ENCODE measurements around the gene TRPV2. TPM values are rescaled to one million over a fixed set of nuclear protein-coding genes. Genes with fewer than 3 reads are reported as not detected.

Gene TRPV2
- total and polyA plus RNA-seq, 3 donors from 2014 or later: 7.1 to 7.7 (median 7.6) TPM

DNA sequence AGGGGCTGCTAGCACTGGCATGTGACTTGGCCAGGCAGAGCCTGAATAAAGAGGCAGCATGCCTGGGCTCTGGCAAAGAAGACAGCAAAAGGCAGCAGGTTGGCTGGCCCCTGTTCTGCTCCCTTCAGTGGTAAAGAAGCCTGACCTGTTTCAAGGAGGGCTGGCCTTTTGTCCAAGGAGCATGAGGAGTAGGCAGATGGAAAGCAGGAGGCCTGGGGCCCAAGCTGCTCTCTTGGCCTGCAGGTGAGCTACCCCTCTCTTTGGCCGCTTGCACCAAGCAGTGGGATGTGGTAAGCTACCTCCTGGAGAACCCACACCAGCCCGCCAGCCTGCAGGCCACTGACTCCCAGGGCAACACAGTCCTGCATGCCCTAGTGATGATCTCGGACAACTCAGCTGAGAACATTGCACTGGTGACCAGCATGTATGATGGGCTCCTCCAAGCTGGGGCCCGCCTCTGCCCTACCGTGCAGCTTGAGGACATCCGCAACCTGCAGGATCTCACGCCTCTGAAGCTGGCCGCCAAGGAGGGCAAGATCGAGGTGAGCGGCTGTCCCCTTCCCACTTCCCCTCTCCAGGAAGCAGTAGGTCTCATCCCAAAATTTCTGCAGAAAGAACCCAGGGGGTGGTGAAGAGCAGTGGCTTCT lies 8.0 kb downstream of the TRPV2 start:
- no peak overlapping the region for H3K4me3 ChIP-seq
- no peaks in the 10 kb centered on the region for H3K4me1 ChIP-seq
- 89 to 90% methylated on average over 6 to 10 of the region's 10 CpGs for WGBS, 2 donors
- H3K27me3 ChIP-seq: no peaks in the 10 kb centered on the region
- no peak overlapping the region for H3K27ac ChIP-seq
- H3K36me3 ChIP-seq (ENCODE audit: low read depth, missing control alignments): no peaks in the 10 kb centered on the region
- no peak for DNase-seq
- intact Hi-C loops (cut with DNase I; ENCODE audit: low total_unique reads): no loop called here
- no peaks in the 10 kb centered on the region for H3K9me3 ChIP-seq
- TF ChIP-seq, protein P1, sequence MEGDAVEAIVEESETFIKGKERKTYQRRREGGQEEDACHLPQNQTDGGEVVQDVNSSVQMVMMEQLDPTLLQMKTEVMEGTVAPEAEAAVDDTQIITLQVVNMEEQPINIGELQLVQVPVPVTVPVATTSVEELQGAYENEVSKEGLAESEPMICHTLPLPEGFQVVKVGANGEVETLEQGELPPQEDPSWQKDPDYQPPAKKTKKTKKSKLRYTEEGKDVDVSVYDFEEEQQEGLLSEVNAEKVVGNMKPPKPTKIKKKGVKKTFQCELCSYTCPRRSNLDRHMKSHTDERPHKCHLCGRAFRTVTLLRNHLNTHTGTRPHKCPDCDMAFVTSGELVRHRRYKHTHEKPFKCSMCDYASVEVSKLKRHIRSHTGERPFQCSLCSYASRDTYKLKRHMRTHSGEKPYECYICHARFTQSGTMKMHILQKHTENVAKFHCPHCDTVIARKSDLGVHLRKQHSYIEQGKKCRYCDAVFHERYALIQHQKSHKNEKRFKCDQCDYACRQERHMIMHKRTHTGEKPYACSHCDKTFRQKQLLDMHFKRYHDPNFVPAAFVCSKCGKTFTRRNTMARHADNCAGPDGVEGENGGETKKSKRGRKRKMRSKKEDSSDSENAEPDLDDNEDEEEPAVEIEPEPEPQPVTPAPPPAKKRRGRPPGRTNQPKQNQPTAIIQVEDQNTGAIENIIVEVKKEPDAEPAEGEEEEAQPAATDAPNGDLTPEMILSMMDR (IDR thresholded peaks at IDR 0.05): no peak
- TF ChIP-seq POLR2A (IDR thresholded peaks at IDR 0.05): no peak

DNA sequence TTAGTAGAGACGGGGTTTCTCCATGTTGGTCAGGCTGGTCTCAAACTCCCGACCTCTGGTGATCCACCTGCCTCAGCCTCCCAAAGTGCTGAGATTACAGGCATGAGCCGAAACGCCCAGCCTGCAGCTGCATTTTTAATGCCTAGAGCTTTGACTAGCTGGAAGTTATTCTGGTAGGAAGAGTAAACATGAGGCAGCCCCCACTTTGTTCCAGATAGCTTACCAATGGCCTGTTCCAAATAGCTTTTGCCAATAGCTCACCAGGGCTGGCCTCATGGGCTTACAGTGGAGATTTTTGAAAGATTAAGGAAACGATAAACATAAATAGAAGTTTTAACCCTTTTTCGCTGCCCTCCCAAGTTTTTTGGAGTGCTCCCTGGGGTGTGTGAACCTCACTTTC lies 9.8 kb downstream of the TRPV2 start:
- WGBS, 2 donors: 79 to 85% methylated on average over 6 of the region's 6 CpGs
- H3K9me3 ChIP-seq: no peaks in the 10 kb centered on the region
- TF ChIP-seq POLR2A (IDR thresholded peaks at IDR 0.05): no peak
- TF ChIP-seq, protein P1 (IDR thresholded peaks at IDR 0.05): no peak
- intact Hi-C loops (cut with DNase I; ENCODE audit: low total_unique reads): no loop called here
- no peaks in the 10 kb centered on the region for H3K27me3 ChIP-seq
- DNase-seq: no peak
- no peak overlapping the region for H3K4me3 ChIP-seq
- H3K27ac ChIP-seq: no peak overlapping the region
- no peaks in the 10 kb centered on the region for H3K4me1 ChIP-seq
- H3K36me3 ChIP-seq (ENCODE audit: low read depth, missing control alignments): no peaks in the 10 kb centered on the region

DNA sequence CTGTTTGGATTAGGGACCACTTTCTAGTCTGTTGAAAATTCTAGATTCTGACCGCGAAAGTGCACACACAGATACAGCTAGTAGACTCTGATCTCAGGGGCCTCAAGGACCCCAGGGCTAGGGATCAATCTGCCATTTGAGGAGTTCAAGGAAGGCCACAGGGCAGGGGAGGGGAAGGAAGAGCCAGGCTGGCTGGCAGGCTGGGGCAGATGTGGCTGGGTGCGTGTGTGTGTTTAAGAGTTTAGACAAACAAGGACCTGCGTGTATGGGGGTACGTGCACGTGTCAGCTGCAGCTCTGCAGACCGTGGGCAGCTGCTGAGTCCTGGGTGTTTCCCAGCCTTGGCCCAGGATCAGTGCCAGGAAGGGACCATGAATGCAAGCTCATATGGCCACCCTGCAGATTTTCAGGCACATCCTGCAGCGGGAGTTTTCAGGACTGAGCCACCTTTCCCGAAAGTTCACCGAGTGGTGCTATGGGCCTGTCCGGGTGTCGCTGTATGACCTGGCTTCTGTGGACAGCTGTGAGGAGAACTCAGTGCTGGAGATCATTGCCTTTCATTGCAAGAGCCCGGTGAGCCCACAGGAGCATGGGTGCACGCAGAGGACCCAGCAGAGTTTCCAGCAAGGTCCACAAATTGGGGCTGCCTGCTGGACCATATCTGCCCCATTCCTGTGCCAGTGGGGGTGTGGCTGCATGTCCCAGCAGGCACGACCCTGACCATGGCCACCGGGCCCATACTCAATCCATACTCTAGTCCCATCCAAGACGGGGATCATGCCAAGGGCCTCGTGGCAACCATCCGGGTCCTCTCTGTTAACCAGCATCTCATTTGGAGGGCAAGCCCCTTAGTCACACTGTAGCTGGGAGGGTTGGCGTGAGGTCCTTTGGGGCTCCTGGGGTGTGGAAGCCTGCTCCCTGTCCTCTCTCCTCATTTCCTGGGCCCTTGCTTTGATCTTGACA lies 10.6 kb downstream of the TRPV2 start:
- Histone ChIP-seq H3K4me1 (no peaks in the 10 kb centered on the region), H3K36me3 (ENCODE audit: low read depth, missing control alignments) (no peaks in the 10 kb centered on the region), H3K4me3 (no peak overlapping the region), H3K9me3 (no peaks in the 10 kb centered on the region), H3K27me3 (no peaks in the 10 kb centered on the region), H3K27ac (no peak overlapping the region)
- no peak for DNase-seq
- intact Hi-C loops (cut with DNase I; ENCODE audit: low total_unique reads): no loop called here
- TF ChIP-seq POLR2A (IDR thresholded peaks at IDR 0.05): no peak
- TF ChIP-seq, protein P1 (IDR thresholded peaks at IDR 0.05): no peak
- 85 to 87% methylated on average over 18 to 19 of the region's 20 CpGs for WGBS, 2 donors

DNA sequence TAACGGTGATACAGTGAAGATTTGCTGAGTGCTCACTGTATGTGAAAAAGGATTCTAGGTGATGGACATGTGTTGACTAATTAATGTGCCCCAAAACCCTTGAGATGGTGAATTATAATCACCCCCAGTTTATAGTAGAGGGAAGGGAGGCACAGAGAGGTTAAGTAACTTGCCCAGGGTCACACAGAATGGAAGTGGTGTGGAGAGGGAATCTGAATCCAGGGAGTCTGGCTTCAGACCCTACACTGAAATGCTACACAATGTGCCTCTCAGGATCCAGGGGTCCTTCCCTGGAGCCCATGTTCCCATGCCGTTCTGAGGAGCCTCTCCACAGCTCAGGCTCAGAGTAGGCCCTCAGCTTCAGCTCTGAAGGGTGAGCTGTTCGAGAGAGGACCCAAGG lies 11.6 kb downstream of the TRPV2 start:
- no peak overlapping the region for H3K27ac ChIP-seq
- no peaks in the 10 kb centered on the region for H3K36me3 ChIP-seq (ENCODE audit: low read depth, missing control alignments)
- no peaks in the 10 kb centered on the region for H3K4me1 ChIP-seq
- no peak for TF ChIP-seq POLR2A (IDR thresholded peaks at IDR 0.05)
- TF ChIP-seq, protein P1 (IDR thresholded peaks at IDR 0.05): no peak
- intact Hi-C loops (cut with DNase I; ENCODE audit: low total_unique reads): no loop called here
- H3K4me3 ChIP-seq: no peak overlapping the region
- DNase-seq: no peak
- H3K27me3 ChIP-seq: no peaks in the 10 kb centered on the region
- H3K9me3 ChIP-seq: no peaks in the 10 kb centered on the region
- WGBS, 2 donors: 93 to 95% methylated on average over 3 of the region's 3 CpGs

All from testis (tissue), 3 donors.